Measurements from ENCODE around the gene GPR180.

DNA sequence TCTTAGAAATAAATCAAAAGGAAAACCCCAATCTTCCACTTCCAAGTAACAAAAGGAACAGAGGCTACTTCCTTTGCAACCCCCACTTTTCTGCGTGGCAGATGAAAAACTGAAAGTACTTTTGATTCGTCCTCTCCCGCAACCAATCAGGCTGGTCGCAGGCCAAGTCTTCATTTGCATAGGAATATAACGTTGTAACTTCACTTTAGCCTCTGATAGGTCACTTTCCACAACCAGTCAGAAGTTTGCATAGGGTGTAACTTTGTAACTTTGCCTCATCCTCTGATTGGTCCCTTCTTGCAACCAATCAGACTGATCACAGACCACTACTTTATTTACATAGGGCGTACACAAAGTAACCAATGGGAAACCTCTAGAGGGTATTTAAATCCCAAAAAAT, 42.9 kb upstream of the GPR180 start:
- TF ChIP-seq, protein P1, sequence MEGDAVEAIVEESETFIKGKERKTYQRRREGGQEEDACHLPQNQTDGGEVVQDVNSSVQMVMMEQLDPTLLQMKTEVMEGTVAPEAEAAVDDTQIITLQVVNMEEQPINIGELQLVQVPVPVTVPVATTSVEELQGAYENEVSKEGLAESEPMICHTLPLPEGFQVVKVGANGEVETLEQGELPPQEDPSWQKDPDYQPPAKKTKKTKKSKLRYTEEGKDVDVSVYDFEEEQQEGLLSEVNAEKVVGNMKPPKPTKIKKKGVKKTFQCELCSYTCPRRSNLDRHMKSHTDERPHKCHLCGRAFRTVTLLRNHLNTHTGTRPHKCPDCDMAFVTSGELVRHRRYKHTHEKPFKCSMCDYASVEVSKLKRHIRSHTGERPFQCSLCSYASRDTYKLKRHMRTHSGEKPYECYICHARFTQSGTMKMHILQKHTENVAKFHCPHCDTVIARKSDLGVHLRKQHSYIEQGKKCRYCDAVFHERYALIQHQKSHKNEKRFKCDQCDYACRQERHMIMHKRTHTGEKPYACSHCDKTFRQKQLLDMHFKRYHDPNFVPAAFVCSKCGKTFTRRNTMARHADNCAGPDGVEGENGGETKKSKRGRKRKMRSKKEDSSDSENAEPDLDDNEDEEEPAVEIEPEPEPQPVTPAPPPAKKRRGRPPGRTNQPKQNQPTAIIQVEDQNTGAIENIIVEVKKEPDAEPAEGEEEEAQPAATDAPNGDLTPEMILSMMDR (IDR thresholded peaks at IDR 0.05), result no peak
- no peak for TF ChIP-seq POLR2A (IDR thresholded peaks at IDR 0.05)
